ENCODE data around the gene ZC2HC1C. TPM values are rescaled to one million over a fixed set of nuclear protein-coding genes. Genes with fewer than 3 reads are reported as not detected.

Gene ZC2HC1C
- total and polyA plus RNA-seq, 2 experiments from 2014 or later: 0.90 to 2.8 TPM

DNA sequence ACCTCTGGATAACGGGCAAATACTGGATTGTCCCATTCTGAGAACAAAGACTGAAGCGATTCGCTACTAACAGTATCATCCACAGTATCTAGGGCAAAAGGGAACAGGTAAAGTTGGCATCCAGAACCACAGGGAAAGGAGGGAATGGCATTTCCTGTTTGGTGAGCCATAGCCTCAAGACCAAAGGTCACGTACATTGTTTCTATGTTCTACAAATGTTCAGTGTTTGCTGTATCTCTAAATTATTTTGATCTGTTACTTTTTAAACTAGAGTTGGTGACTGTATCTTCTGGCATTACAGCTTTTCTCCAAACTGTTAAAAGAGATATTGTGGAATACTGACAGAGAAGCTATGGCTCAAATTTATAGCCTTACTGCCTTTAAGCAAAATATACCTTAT is 27.8 kb upstream of the ZC2HC1C start:
- ATAC-seq (no peak), DNase-seq (ENCODE audit: low spot score) (no peak)
- H3K4me3 ChIP-seq: no peak overlapping the region
- Mint-ChIP-seq H3K4me3 (no peak overlapping the region), H3K9me3 (no peaks in the 10 kb centered on the region), H3K4me1 (no peaks in the 10 kb centered on the region), H3K27ac (no peak overlapping the region), H3K36me3 (ENCODE audit: low read depth) (peaks cover 8% of the 10 kb centered on the region; the same call in 2 of the 3 replicates), H3K27me3 (ENCODE audit: insufficient read depth, low read depth, poor library complexity) (no peaks in the 10 kb centered on the region)
- no peaks in the 10 kb centered on the region for H3K9me2 ChIP-seq (ENCODE audit: insufficient read depth)
- H2AFZ ChIP-seq: no peak overlapping the region
- no peak for TF ChIP-seq POLR2AphosphoS5 (IDR thresholded peaks at IDR 0.05; ENCODE audit: low read depth)
- TF ChIP-seq, protein P1, sequence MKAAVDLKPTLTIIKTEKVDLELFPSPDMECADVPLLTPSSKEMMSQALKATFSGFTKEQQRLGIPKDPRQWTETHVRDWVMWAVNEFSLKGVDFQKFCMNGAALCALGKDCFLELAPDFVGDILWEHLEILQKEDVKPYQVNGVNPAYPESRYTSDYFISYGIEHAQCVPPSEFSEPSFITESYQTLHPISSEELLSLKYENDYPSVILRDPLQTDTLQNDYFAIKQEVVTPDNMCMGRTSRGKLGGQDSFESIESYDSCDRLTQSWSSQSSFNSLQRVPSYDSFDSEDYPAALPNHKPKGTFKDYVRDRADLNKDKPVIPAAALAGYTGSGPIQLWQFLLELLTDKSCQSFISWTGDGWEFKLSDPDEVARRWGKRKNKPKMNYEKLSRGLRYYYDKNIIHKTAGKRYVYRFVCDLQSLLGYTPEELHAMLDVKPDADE (IDR thresholded peaks at IDR 0.05): no peak
- no peak for TF ChIP-seq ZNF114 (CRISPR knock-in tag; IDR thresholded peaks at IDR 0.05)
- no peak for TF ChIP-seq EZH2phosphoT487 (IDR thresholded peaks at IDR 0.05; ENCODE audit: unreplicated experiment)
- TF ChIP-seq ZNF331 (CRISPR knock-in tag; IDR thresholded peaks at IDR 0.05; ENCODE audit: low read depth): no peak
- TF ChIP-seq EZH2 (IDR thresholded peaks at IDR 0.05; ENCODE audit: low read depth, unreplicated experiment): no peak
- TF ChIP-seq NANOG (IDR thresholded peaks at IDR 0.05; ENCODE audit: borderline replicate concordance): no peak
- TF ChIP-seq, protein P2, sequence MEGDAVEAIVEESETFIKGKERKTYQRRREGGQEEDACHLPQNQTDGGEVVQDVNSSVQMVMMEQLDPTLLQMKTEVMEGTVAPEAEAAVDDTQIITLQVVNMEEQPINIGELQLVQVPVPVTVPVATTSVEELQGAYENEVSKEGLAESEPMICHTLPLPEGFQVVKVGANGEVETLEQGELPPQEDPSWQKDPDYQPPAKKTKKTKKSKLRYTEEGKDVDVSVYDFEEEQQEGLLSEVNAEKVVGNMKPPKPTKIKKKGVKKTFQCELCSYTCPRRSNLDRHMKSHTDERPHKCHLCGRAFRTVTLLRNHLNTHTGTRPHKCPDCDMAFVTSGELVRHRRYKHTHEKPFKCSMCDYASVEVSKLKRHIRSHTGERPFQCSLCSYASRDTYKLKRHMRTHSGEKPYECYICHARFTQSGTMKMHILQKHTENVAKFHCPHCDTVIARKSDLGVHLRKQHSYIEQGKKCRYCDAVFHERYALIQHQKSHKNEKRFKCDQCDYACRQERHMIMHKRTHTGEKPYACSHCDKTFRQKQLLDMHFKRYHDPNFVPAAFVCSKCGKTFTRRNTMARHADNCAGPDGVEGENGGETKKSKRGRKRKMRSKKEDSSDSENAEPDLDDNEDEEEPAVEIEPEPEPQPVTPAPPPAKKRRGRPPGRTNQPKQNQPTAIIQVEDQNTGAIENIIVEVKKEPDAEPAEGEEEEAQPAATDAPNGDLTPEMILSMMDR (conservative IDR thresholded peaks at IDR 0.05; ENCODE audit: low read depth in 2 of 2): no peak
- TF ChIP-seq, protein P3, sequence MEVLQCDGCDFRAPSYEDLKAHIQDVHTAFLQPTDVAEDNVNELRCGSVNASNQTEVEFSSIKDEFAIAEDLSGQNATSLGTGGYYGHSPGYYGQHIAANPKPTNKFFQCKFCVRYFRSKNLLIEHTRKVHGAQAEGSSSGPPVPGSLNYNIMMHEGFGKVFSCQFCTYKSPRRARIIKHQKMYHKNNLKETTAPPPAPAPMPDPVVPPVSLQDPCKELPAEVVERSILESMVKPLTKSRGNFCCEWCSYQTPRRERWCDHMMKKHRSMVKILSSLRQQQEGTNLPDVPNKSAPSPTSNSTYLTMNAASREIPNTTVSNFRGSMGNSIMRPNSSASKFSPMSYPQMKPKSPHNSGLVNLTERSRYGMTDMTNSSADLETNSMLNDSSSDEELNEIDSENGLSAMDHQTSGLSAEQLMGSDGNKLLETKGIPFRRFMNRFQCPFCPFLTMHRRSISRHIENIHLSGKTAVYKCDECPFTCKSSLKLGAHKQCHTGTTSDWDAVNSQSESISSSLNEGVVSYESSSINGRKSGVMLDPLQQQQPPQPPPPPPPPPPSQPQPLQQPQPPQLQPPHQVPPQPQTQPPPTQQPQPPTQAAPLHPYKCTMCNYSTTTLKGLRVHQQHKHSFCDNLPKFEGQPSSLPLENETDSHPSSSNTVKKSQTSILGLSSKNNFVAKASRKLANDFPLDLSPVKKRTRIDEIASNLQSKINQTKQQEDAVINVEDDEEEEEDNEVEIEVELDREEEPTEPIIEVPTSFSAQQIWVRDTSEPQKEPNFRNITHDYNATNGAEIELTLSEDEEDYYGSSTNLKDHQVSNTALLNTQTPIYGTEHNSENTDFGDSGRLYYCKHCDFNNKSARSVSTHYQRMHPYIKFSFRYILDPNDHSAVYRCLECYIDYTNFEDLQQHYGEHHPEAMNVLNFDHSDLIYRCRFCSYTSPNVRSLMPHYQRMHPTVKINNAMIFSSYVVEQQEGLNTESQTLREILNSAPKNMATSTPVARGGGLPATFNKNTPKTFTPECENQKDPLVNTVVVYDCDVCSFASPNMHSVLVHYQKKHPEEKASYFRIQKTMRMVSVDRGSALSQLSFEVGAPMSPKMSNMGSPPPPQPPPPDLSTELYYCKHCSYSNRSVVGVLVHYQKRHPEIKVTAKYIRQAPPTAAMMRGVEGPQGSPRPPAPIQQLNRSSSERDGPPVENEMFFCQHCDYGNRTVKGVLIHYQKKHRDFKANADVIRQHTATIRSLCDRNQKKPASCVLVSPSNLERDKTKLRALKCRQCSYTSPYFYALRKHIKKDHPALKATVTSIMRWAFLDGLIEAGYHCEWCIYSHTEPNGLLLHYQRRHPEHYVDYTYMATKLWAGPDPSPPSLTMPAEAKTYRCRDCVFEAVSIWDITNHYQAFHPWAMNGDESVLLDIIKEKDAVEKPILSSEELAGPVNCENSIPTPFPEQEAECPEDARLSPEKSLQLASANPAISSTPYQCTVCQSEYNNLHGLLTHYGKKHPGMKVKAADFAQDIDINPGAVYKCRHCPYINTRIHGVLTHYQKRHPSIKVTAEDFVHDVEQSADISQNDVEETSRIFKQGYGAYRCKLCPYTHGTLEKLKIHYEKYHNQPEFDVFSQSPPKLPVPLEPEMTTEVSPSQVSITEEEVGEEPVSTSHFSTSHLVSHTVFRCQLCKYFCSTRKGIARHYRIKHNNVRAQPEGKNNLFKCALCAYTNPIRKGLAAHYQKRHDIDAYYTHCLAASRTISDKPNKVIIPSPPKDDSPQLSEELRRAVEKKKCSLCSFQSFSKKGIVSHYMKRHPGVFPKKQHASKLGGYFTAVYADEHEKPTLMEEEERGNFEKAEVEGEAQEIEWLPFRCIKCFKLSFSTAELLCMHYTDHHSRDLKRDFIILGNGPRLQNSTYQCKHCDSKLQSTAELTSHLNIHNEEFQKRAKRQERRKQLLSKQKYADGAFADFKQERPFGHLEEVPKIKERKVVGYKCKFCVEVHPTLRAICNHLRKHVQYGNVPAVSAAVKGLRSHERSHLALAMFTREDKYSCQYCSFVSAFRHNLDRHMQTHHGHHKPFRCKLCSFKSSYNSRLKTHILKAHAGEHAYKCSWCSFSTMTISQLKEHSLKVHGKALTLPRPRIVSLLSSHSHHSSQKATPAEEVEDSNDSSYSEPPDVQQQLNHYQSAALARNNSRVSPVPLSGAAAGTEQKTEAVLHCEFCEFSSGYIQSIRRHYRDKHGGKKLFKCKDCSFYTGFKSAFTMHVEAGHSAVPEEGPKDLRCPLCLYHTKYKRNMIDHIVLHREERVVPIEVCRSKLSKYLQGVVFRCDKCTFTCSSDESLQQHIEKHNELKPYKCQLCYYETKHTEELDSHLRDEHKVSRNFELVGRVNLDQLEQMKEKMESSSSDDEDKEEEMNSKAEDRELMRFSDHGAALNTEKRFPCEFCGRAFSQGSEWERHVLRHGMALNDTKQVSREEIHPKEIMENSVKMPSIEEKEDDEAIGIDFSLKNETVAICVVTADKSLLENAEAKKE (CRISPR knock-in tag; IDR thresholded peaks at IDR 0.05): no peak
- no peak for TF ChIP-seq STAT1 (IDR thresholded peaks at IDR 0.05; ENCODE audit: unreplicated experiment)
- H3K79me2 ChIP-seq (replicated peaks; ENCODE audit: insufficient read depth): 0 out of 2 replicates have a peak, but pooled peaks cover 6% of the 10 kb centered on the region
- H3K4me2 ChIP-seq: no peak overlapping the region
- no peaks in the 10 kb centered on the region; the same call in 1 of the 2 replicates for H3K36me3 ChIP-seq (ENCODE audit: insufficient read depth)
- H3F3A ChIP-seq (replicated peaks; ENCODE audit: low read depth): no peaks in the 10 kb centered on the region
- H4K20me1 ChIP-seq (replicated peaks; ENCODE audit: insufficient read depth): 0 out of 2 replicates have a peak, but pooled peaks cover 6% of the 10 kb centered on the region
- H3K4me1 ChIP-seq (ENCODE audit: insufficient read depth): no peaks in the 10 kb centered on the region
- no peaks in the 10 kb centered on the region for H3K27me3 ChIP-seq (ENCODE audit: insufficient read depth)
- H3K27ac ChIP-seq (ENCODE audit: low read depth): no peak overlapping the region
